Iris pigment epithelial cell (primary cell): ENCODE data around the gene E2F6.
"Not testable (repeated sequence)": the region's sequence is repeated elsewhere in the genome, so short reads cannot be mapped to it uniquely, and the experiment has no call there.

Experiments
- DNase-seq: peaks from one replicate; pipeline ENCODE4 v3.0.0-alpha.2; 2011; ENCODE audit warnings: low read depth

Gene E2F6

DNA sequence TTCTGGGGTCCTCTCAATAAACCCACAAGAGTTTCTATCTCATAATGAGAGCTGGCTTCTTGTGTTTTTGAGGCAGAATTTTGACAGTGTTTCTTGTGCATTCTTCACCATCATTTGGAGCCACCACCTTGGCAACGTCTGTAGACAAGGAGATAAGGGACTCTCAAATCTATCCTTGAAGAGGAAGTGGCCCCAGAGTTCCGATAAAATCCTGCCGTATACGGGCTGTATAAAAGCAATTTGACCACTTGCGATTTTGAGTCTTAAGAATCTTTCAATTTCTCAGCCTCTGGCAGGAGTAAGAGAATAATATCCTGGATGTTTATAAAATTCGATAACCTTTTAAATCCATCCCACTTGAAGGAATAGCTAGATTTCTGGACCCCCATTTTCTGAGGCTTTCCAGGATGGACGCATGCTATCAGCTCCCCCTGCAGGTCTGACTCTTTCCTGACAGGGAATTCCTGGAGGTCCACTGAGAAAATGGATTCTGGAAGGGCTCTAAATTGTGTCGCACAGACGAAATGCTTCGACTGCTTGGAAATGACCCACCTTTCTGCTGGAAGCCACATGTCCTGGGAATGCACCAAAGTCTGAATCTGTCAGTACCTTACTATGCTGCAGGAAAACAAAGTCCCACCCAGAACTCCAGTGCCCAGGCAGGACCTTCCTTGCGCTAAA is 54.1 kb downstream of the E2F6 start:
- DNase-seq: peak; percentile 33

DNA sequence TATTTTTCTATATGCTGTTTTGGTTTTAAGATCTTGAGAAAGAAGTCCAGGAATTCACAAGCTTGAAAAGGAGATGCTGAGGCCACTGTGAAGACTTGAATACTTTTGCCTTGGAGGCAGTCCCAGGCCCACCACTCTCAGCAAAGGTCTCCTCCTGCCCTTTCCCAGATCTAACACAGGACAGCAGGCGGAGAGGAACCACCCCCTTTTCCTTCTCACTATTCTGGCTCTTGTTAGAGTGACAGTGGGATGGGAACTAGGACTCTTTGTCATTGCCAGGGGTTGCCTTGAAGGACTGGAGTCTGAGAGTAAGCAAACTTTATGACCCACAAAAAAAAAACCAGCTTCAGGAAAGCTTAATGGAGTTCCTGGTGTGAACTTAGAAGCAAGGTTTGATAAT is 54.7 kb downstream of the E2F6 start:
- DNase-seq: no peak

DNA sequence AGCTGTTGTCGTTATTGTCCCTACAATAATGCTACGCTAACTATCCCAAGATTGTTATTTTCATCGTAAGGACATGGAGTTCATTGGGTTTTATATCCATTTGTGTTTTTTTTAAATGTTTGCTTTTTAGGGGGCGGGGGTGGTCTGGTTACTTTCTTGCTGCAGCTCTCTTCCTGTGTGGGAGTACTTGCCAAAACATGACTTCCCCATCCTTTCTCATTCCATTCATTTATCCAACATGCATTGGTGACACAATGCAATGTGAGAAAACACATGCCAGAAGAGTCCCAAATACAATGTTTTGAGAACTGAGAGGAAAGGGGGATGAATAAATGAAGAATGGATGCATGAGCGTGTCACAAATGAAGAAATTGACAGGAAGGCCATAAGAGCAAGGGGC is 55.9 kb downstream of the E2F6 start:
- DNase-seq: no peak

DNA sequence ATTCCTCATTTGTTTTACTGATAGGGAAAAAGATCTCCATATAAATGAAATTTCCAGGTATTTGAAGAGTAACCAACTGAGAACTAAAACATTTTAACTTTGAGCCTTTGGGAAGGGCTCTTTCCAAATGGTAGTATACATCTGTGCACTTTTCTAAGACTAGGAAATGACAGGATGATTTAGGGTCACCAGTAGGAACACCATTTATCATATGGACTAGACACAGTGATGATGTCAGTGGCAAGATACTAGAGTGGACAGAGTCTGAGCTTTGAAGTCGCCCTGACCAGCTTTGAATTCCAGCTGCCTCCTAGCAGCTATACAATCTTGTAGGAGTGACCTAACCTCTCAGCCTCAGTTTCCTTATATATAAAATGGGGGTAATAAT is 56.4 kb downstream of the E2F6 start:
- DNase-seq: no peak

DNA sequence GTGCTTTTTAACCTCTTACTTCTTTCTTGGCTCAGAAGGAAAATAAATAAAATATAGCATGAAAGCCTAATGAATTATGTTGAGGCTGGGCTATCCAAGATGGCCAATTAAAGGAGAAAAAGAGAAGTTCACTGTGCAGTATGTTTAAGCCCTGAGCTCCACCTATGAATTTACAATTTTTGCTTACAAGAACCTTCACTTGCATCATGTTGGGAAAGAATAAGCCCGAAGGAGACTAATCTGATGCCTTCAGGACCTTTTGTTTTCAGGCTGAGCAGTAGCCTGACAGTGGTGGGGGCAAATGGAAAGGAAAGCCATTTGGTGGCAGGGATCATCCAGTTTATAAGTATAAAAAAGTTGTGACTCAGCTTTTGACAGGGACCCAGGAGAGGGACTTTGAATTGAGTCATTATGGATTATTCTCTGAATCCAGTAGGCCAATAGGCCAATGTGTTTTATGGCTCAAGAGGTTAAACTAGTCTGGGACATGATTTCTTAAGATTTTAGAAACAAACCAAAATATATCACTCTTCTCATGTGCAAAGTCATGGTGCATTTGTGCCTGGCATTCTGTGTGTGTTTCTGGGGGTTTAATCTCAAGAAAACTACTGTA is 56.9 kb downstream of the E2F6 start:
- DNase-seq: no peak

DNA sequence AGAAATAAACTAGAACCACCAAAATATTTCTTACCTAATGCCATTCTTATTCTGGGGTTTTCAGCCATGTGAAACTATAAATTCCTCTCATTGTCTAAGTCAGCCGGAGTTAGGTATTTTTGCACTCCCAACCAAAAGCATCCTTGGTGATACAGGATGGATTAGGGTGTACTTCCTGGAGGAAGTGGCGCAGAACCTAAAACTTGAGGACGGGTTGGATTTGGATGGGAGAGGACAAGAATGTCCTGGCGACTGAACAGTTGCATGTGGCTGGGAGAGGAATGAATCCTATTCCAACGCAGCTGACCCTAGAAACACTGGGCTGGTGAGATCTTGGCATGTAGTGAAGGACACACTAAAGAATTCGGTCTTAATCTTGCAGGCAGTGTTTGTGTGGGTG is 58.5 kb downstream of the E2F6 start:
- no peak for DNase-seq

DNA sequence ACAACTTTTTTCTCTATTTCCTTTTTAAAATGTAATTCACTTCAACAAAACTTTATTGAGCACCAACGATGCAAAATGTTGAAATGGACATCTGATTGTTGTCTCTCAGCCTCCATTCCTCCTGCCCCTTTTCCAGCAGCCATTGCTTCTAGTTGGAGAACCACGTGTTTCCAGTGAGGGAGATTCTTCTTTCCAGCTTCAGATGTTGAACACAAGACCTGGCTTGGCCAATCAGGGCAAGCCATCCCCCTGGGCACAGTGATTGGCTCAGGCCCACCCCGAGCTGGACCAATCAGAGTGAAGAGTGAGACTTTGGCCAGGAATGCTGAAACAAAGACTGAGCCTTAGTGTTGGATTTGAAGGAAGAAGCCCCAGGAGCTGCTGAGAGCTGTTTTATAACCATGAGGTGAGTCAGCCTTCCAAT is 59.0 kb downstream of the E2F6 start:
- DNase-seq: peak; percentile 60

DNA sequence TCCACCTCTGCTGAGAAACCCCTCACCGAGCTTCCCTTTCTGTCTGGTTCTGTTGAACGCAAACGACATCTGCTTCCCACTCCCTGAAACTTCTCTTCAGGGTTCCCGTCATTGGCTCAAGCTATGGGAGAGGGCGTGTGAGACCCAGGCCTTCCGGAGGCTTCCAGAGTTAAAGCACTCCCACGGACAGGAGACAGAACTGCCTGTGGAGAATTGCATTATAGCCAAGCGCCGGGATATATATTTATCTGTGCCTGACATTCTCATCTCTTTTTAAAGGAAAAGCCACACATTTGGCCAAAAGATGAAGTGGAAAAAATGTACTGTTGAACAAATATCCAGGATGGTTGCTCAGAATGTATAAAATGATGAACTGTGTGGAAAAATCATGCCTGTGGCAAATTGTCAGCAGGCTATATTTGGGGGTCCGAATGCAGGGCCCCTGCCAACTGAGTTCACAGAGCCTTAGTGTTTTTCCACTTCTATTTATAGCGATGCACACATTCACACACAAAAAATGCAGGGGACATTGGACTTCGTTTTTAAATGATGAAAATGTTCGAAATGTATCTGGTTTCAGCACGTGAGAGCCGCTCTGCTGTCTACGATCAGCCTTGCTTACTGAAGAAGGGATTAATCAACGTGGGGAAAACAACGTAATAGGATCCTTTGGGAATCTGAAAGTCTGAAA is 59.5 kb downstream of the E2F6 start:
- peak; percentile 26 for DNase-seq

DNA sequence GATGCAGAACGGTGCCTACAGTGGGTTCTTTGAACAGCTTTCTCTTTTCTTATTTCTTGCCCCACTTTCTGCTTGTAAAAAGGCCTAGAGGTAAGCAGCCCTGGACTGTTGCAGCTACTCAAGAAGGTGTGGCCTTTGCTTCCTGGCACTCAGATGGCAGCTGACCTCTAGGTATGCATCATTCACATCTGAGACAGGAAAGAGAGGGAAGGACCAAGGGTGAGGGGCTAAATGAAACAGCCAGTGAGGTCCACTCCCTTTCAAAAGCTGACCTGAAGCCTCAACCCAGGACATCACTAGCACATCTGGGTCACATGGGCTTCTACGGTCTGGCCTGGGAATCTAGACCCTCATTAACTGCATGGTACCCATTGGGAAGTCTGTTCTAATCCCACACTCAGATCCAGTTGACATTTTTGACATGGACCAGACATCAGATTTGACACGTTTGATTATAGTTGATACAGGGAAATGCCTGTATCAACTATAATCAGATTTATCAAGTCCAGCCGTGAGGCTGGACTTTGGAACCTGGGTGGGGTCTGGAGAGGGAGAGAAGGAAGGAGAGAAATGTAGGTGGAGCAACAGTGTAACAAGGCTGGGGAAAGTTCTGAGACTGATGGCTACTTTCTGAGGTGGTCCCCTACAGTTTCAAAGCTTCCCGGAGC is 60.2 kb downstream of the E2F6 start:
- DNase-seq: no peak

- DNase-seq: not testable (repeated sequence)
Measured at GRCh38 chr2:11405074-11405406, 60.9 kb downstream of the E2F6 start.

DNA sequence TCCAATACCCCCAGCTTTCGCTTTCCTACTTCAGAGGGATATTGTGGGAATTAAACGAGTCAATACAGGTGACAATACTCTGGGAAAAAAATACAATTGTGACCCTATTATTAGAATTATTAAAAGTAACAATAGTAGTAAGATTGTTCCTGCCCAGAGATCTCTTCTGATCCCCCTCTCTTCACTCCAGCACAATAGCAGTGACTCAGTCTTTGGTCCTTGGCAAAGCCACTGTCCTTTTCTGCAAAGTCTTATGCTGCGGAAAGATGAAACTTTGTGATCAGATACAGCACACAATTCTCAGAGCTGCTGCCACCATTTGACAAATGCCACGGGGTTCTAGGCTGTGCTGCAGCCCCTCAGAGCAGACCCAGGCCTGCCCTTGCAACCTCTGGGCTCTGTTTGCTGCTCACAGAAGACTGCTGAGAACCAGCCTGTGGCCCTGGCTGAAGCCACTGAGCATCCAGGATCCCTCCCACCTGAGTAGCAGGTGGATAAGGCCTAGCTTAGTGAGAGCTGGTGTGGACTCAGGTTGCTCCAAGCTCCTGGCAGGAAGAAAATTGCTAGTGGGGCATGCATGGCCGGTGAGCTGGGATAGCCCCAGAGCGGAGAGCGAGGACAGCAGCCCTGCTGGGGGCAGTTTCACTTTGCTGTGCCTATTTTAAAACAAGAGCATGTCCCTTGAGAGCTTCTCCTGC is 61.4 kb downstream of the E2F6 start:
- no peak for DNase-seq

DNA sequence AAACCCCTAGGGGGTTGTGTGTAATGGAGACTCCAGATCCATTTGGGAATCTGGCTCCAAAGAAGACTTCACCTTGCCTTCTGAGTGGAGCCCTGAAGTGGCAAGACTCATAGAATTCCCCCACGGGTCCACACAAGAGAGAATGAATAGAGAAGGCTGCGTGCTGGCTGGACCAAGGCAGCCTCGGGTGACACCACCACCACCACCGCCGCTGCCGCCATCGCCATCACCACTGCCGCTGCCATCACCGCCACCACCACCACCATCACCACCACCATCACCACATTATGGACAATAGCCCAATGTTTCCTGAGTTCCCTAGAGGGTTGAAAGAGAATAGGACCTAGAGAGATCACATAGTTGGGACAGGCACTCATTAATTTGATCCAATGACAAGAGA is 63.5 kb downstream of the E2F6 start:
- DNase-seq: no peak

- no peak for DNase-seq
Measured at GRCh38 chr2:11399438-11399762, 66.6 kb downstream of the E2F6 start.

DNA sequence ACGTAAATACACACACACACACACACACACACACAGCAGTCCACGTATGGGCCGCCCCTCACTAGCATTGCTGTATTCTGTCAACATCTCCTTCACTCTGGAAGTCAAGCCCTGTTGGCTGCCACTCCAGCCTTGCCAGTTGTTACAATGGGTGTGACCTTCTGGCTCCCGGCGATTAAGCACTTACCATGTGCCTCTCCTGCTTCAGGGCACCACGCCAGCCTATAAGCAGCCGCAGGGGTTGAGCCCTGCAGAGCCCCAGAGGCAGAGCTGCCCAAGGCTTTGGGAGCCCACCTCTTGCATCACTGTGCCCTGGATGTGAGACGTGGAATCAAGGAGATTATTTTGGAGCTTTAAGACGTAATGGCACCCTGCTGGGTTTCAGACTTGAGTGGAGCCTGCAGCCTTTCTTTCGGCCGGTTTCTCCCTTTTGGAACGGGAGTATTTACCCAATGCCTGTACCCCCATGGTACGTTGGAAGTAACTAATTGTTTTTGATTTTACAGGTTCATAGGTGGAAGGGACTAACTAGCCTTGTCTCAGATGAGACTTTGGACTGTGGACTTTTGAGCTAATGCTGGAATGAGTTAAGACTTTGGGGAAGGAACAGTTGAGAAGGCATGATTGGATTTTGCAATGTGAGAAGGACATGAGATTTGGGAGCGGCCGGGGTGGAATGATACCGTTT is 67.1 kb downstream of the E2F6 start:
- DNase-seq: no peak

DNA sequence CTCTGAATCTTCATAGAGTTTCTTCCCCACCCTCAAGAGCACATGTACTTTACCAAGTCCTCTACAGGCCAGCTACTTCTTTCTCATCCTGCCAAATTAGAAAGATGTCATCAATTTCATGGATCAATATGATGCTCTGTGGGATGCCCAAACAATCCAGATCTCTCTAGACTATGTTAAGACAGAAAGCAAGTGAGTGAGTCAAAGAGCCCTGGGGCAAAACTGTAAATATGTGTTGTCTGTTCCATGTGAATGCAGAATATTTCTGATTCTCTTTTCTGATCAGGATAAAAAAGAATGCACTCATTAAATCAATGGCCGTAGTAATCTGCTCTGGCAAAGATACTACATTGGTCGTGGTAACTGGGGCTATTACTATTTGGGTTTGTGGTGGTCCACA is 68.4 kb downstream of the E2F6 start:
- DNase-seq: no peak

DNA sequence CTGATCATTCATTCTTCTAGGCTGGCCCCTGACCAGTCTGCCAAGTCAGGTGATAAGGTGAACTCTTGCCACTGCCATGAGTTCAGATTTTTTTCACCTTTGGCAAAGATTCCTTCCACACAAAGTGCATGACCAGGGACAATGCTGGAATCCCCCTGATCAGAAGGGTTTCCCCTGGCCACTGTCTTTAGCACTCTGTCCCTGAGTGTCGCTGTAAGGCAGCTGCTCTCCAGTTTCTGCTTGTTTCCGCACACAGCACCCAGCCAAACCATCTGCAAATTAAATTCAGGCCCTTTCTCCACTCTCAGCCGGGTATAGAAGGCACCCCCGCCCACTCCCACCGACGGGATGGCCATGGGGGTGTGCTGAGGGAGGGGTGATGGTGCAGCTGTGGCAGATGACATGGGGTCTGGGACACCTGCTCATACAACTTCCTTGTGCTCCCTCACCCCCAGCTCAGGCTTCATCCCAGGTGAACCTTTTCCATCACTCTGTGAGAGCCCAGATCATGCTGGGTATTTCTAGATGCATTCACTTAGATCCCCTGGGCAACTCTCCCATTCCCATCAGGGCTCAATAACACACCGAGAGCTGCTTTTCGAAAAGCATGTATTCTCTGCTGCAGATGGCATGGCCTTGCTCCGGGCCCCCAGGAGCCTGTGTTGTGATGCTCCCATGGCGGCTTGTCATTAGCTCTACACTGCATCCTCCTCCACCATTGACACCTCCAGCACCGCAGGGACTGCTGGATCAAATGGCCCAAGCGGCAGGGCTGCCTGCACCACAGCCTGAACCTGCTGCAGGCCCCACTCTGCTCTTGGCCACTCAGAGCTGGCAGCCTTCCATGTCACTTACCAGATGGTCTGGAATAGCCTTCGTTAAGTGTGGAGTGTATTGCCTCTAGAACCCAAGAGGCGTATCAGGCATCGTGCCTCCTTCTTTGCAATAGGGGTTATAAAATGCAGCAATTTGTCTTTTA is 69.2 kb downstream of the E2F6 start:
- no peak for DNase-seq

GRCh38 chr2:11396021-11396420 is 69.9 kb downstream of the E2F6 start:
- DNase-seq: no peak

- DNase-seq: no peak
Measured at GRCh38 chr2:11395389-11395788, 70.6 kb downstream of the E2F6 start.
